Measurements from ENCODE around the gene ZNF652. TPM values are rescaled to one million over a fixed set of nuclear protein-coding genes. Genes with fewer than 3 reads are reported as not detected.

ZNF652 gene
- total and polyA plus RNA-seq, 4 donors: 7.5 to 52.8 (median 26.7) TPM

DNA sequence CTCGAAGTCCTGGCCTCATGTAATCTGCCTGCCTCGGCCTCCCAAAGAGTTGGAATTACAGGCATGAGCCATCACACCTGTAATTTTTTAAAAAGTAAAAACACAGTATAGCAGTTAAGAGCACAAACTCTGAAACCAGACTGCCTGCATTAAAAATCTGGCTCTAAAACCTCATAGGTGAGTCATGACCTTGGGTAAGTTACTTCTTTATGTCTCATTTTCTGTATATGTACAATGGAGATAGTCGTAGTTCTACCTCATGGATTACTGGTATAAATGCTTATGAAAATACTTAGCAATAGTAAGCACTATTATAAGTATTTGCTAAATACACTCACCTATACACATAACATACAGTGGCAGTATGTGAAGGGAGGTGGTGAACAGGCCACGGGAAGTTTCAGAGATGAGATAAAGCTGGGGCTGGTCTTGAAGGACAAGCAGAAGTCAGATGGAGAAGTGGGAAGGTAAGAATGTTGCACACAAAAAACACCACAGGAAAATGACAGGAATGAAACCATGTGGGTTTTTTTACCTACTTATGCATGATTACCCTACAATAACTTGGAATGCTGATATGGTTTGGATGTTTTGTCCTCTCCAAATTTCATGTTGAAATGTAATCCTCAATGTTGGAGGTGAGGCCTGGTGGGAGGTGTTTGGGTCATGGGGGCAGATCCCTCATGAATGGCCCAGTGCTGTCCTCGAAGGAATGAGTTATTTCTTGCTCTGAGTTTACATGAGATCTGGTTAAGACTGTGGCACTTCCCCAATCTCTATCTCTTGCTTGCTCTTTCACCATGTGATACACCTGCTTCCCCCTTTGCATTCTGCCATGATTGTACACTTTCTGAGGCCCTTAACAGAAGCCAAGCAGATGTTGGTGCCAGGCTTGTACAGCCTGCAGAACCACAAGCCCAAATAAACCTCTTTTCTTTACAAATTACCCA lies 33.9 kb downstream of the ZNF652 start:
- Histone ChIP-seq H3K36me3 (ENCODE audit: control insufficient read depth in 1 of 2, insufficient read depth in 2 of 2, low read length in 1 of 2) (no peaks in the 10 kb centered on the region), H3K27ac (ENCODE audit: low read depth in 1 of 2, low read length in 2 of 2) (no peak overlapping the region), H3K9me3 (ENCODE audit: control insufficient read depth, low read length) (no peaks in the 10 kb centered on the region), H3K27me3 (ENCODE audit: control insufficient read depth in 1 of 2, insufficient read depth in 2 of 2, low read length in 1 of 2) (no peaks in the 10 kb centered on the region), H3K4me3 (ENCODE audit: low read length in 2 of 2) (no peak overlapping the region), H3K4me1 (ENCODE audit: control insufficient read depth in 1 of 2, insufficient read depth in 2 of 2, low read length in 2 of 2) (no peaks in the 10 kb centered on the region)
- DNase-seq (no peak), ATAC-seq (ENCODE audit: low FRiP score) (no peak)
- WGBS, 2 donors: 87 to 89% methylated on average over 5 of the region's 5 CpGs
- intact Hi-C loops (cut with DNase I): no loop called here

DNA sequence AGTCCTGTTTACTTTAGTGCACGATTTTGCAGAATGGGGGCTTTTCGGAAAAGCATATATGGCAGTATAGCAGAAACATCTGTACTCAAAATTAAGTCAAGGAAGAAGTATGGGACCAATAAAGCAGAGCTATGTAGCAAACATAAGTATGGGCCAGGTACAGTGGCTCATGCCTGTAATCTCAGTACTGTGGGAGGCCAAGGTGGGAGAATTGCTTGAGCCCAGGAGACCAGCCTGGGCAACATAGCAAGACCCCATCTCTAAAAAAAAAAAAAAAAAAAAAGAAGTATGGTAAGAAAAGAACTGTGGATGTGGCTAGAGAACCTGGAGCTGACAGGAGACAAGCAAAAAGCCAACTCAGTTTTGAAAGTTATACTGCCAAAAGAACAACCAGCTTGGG lies 36.1 kb downstream of the ZNF652 start:
- Histone ChIP-seq H3K4me1 (ENCODE audit: control insufficient read depth in 1 of 2, insufficient read depth in 2 of 2, low read length in 2 of 2) (no peaks in the 10 kb centered on the region), H3K9me3 (ENCODE audit: control insufficient read depth, low read length) (no peaks in the 10 kb centered on the region), H3K27me3 (ENCODE audit: control insufficient read depth in 1 of 2, insufficient read depth in 2 of 2, low read length in 1 of 2) (no peaks in the 10 kb centered on the region), H3K36me3 (ENCODE audit: control insufficient read depth in 1 of 2, insufficient read depth in 2 of 2, low read length in 1 of 2) (no peaks in the 10 kb centered on the region), H3K4me3 (ENCODE audit: low read length in 2 of 2) (no peak overlapping the region), H3K27ac (ENCODE audit: low read depth in 1 of 2, low read length in 2 of 2) (no peak overlapping the region)
- intact Hi-C loops (cut with DNase I): no loop called here
- DNase-seq (no peak), ATAC-seq (ENCODE audit: low FRiP score) (no peak)
- WGBS, 2 donors: 80 to 88% methylated on average over 2 of the region's 2 CpGs

DNA sequence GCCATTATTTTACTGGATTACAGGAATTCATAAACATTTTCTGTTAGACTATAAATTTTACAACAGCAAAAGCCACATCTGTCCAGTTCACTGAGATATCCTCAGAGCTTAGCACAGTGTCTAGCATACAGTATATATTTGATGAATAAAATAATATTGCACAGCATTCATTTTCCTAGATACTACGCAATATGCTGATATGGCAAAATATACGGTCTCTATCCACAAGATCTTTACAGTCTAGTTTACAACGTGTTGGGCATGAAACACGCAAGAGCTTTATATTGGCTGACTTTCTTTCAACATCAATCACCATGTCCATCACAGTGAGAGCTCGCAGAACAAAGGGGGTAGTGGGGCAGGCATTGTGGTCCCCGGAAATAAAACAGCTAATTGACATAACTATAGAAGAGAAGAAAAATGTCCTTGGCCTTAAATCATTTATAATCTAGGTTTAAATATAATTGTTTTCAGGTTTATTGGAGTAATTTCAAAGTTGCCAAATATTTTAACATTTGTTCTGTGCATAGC lies 43.5 kb downstream of the ZNF652 start:
- Histone ChIP-seq H3K27me3 (ENCODE audit: control insufficient read depth in 1 of 2, insufficient read depth in 2 of 2, low read length in 1 of 2) (no peaks in the 10 kb centered on the region), H3K4me1 (ENCODE audit: control insufficient read depth in 1 of 2, insufficient read depth in 2 of 2, low read length in 2 of 2) (peaks cover 0 to 4% of the 10 kb centered on the region in 2 donors), H3K27ac (ENCODE audit: low read depth in 1 of 2, low read length in 2 of 2) (no peak overlapping the region), H3K4me3 (ENCODE audit: low read length in 2 of 2) (no peak overlapping the region), H3K36me3 (ENCODE audit: control insufficient read depth in 1 of 2, insufficient read depth in 2 of 2, low read length in 1 of 2) (no peaks in the 10 kb centered on the region), H3K9me3 (ENCODE audit: control insufficient read depth, low read length) (no peaks in the 10 kb centered on the region)
- no peak for DNase-seq
- WGBS, 2 donors: 58 to 66% methylated on average over 6 of the region's 6 CpGs
- intact Hi-C loops (cut with DNase I): loop anchor here (5.0 to 10.0 kb wide), 2 partner anchors 44 to 236 kb away; partner anchors contain the start of gene ZNF652 (in 1 of the 2)
- ATAC-seq (ENCODE audit: low FRiP score): no peak

DNA sequence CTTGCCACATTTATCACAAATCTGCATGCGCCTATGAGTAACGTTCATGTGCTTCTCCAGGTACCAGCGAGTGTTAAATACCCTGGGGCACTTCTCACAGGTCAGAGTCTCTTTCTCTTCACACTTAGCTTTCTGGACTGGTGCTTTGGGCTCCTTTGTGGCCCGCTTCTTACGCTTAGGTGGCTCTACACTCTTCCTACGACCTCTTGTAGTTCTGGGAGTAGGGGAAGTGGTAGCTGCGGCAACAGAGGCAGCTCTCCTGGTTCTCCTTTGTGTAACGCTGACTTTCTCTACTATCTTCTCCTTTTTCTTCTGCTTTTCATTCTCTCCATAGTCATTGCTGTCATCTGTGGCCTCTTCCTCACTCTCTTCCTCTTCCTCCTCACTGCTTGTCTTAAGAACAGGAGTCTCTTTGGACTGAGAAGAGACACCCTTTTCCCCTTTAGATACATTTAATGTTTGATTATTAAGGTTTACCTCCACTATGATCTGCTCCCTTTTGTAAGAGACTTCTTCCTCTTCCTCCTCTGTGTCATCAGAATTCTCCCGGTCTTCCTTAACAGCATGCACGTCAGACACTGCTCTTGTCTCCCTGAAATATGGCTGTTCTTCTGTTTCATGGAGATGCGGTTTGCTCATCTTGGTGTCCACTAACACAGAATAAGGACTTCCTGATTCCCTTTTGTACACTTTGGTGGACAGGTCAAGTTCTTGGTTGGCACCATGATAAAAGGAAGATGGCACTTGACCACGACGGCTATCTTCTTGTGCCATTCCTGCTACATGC lies 45.0 kb downstream of the ZNF652 start:
- H3K4me1 ChIP-seq (ENCODE audit: control insufficient read depth in 1 of 2, insufficient read depth in 2 of 2, low read length in 2 of 2): peaks cover 0 to 4% of the 10 kb centered on the region in 2 donors
- H3K27ac ChIP-seq (ENCODE audit: low read depth in 1 of 2, low read length in 2 of 2): no peak overlapping the region
- 89 to 90% methylated on average over 13 of the region's 13 CpGs for WGBS, 2 donors
- DNase-seq: no peak
- H3K4me3 ChIP-seq (ENCODE audit: low read length in 2 of 2): no peak overlapping the region
- no peaks in the 10 kb centered on the region for H3K9me3 ChIP-seq (ENCODE audit: control insufficient read depth, low read length)
- no peaks in the 10 kb centered on the region for H3K27me3 ChIP-seq (ENCODE audit: control insufficient read depth in 1 of 2, insufficient read depth in 2 of 2, low read length in 1 of 2)
- intact Hi-C loops (cut with DNase I): loop anchor here (5.0 to 10.0 kb wide), 2 partner anchors 45 to 238 kb away; partner anchors contain the start of gene ZNF652 (in 1 of the 2)
- ATAC-seq (ENCODE audit: low FRiP score): no peak
- H3K36me3 ChIP-seq (ENCODE audit: control insufficient read depth in 1 of 2, insufficient read depth in 2 of 2, low read length in 1 of 2): no peaks in the 10 kb centered on the region

DNA sequence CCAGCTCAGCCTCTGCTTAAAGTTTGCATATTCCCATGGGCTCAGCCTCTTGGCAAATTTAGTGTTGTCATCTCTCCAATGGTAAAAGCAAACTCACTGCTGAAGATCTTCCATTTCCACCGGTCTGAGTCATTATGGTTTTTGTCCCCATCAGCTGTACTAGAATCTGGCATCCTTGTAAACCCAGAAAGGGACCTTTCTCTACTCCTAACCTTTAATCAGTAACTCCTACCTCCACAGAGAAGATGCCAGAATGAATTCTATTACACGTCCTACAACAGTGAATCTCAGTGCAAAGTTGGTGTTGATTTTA lies 45.8 kb downstream of the ZNF652 start:
- Histone ChIP-seq H3K27me3 (ENCODE audit: control insufficient read depth in 1 of 2, insufficient read depth in 2 of 2, low read length in 1 of 2) (no peaks in the 10 kb centered on the region), H3K9me3 (ENCODE audit: control insufficient read depth, low read length) (no peaks in the 10 kb centered on the region), H3K4me3 (ENCODE audit: low read length in 2 of 2) (no peak overlapping the region), H3K27ac (ENCODE audit: low read depth in 1 of 2, low read length in 2 of 2) (peak overlapping the region in 1 of 2 donors; percentile 40), H3K36me3 (ENCODE audit: control insufficient read depth in 1 of 2, insufficient read depth in 2 of 2, low read length in 1 of 2) (peaks cover 0 to 3% of the 10 kb centered on the region in 2 donors), H3K4me1 (ENCODE audit: control insufficient read depth in 1 of 2, insufficient read depth in 2 of 2, low read length in 2 of 2) (peaks cover 0 to 4% of the 10 kb centered on the region in 2 donors)
- ATAC-seq (ENCODE audit: low FRiP score) (no peak), DNase-seq (no peak)
- intact Hi-C loops (cut with DNase I): loop anchor here (5.0 to 10.0 kb wide), 2 partner anchors 46 to 239 kb away; partner anchors contain the start of gene ZNF652 (in 1 of the 2)
- WGBS, 2 donors: 25 to 26% methylated on average over 2 of the region's 2 CpGs

DNA sequence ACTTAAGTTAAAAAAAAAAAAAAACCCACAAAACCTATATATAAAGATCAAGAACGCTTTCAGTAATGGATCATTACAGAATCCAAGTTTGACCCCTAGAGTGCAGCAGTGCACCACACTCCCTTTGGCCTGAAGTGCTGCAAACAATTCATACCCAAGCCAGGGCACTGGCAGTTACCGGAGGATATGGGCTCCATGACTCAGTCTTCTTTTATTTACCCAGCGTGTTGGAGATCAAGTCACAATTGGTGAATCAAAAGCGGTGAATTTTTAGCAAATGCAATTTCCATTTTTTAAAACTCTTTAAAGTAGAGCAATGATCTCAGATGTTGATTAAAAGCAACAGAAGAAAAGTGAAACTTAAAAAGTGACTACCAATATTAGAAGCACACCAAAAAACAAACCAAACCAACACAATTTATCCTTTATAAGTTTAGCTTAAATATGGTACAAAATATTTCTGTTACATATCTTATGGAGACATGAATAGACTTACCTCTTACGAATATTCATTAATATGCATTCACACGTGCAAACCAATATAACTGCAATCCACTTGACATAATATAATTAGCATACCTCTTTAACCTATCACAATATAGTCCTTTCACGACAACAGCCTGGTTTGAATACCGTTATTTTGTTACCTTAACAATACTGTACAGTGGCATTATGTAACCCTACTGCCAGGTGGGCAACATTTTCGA lies 46.3 kb downstream of the ZNF652 start:
- Histone ChIP-seq H3K27ac (ENCODE audit: low read depth in 1 of 2, low read length in 2 of 2) (peak overlapping the region in 1 of 2 donors; percentile 40), H3K4me1 (ENCODE audit: control insufficient read depth in 1 of 2, insufficient read depth in 2 of 2, low read length in 2 of 2) (peaks cover 0 to 4% of the 10 kb centered on the region in 2 donors), H3K27me3 (ENCODE audit: control insufficient read depth in 1 of 2, insufficient read depth in 2 of 2, low read length in 1 of 2) (no peaks in the 10 kb centered on the region), H3K9me3 (ENCODE audit: control insufficient read depth, low read length) (no peaks in the 10 kb centered on the region), H3K4me3 (ENCODE audit: low read length in 2 of 2) (no peak overlapping the region), H3K36me3 (ENCODE audit: control insufficient read depth in 1 of 2, insufficient read depth in 2 of 2, low read length in 1 of 2) (peaks cover 0 to 4% of the 10 kb centered on the region in 2 donors)
- intact Hi-C loops (cut with DNase I): loop anchor here (1.0 to 10.0 kb wide), 3 partner anchors 47 to 239 kb away; partner anchors contain the start of gene ZNF652 (in 1 of the 2)
- WGBS, 2 donors: 28% methylated on average over 9 of the region's 9 CpGs
- peak; percentile 78 to 80 for DNase-seq
- ATAC-seq (ENCODE audit: low FRiP score): peak; percentile 95

DNA sequence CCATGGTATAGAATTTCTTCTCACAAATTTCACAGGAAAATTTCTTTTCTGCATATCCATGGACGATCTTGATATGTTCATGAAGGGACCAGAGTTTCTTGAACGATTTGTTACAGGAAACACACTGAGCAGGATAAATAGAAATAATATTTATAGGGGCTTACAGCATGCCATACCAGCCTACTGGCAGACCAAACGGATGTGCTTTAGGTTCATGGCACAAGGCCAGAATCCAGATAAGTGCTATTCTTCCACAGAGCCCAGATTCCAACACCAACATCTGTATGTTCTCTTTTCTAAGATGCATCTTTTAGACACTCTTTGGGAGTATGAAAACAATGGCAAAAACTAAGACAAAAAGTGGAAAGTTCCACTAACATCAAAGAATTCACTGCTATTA lies 49.3 kb downstream of the ZNF652 start:
- DNase-seq (no peak), ATAC-seq (ENCODE audit: low FRiP score) (no peak)
- no peak overlapping the region for H3K27ac ChIP-seq (ENCODE audit: low read depth in 1 of 2, low read length in 2 of 2)
- no peaks in the 10 kb centered on the region for H3K27me3 ChIP-seq (ENCODE audit: control insufficient read depth in 1 of 2, insufficient read depth in 2 of 2, low read length in 1 of 2)
- 51% methylated on average over 3 of the region's 3 CpGs for WGBS, 2 donors
- H3K4me3 ChIP-seq (ENCODE audit: low read length in 2 of 2): no peak overlapping the region
- H3K9me3 ChIP-seq (ENCODE audit: control insufficient read depth, low read length): no peaks in the 10 kb centered on the region
- H3K36me3 ChIP-seq (ENCODE audit: control insufficient read depth in 1 of 2, insufficient read depth in 2 of 2, low read length in 1 of 2): peaks cover 0 to 4% of the 10 kb centered on the region in 2 donors
- H3K4me1 ChIP-seq (ENCODE audit: control insufficient read depth in 1 of 2, insufficient read depth in 2 of 2, low read length in 2 of 2): peaks cover 0 to 4% of the 10 kb centered on the region in 2 donors
- intact Hi-C loops (cut with DNase I): loop anchor here (10.0 kb wide), 1 partner anchor 242 kb away; no protein-coding TSS in a partner anchor

DNA sequence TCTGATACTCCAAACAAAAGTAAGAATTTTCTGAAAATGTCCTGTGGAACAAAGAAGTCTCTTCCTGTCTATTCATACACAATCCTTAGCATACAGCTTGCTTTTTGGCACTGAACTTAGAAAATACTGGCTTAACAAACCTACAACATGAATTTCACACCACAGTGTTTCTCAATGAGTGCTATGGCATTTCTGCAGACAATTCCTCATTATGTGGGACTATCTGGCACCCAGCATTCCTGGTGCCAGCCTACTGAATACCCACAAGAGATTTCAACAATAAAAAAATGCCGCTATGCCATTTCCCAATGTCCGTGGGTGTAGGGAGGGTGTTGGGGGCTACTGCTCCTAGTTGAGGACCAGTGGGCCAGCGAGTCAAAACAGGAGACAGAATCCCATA lies 62.1 kb downstream of the ZNF652 start:
- H3K9me3 ChIP-seq (ENCODE audit: control insufficient read depth, low read length): no peaks in the 10 kb centered on the region
- H3K27ac ChIP-seq (ENCODE audit: low read depth in 1 of 2, low read length in 2 of 2): no peak overlapping the region
- H3K4me1 ChIP-seq (ENCODE audit: control insufficient read depth in 1 of 2, insufficient read depth in 2 of 2, low read length in 2 of 2): no peaks in the 10 kb centered on the region
- no peak overlapping the region for H3K4me3 ChIP-seq (ENCODE audit: low read length in 2 of 2)
- intact Hi-C loops (cut with DNase I): no loop called here
- ATAC-seq (ENCODE audit: low FRiP score): no peak
- H3K36me3 ChIP-seq (ENCODE audit: control insufficient read depth in 1 of 2, insufficient read depth in 2 of 2, low read length in 1 of 2): peaks cover 0 to 8% of the 10 kb centered on the region in 2 donors
- H3K27me3 ChIP-seq (ENCODE audit: control insufficient read depth in 1 of 2, insufficient read depth in 2 of 2, low read length in 1 of 2): no peaks in the 10 kb centered on the region
- 89 to 94% methylated on average over 3 of the region's 3 CpGs for WGBS, 2 donors
- DNase-seq: no peak

Measured in aorta (tissue), 5 donors.